ENCODE results near the gene STPG1. TPM values are rescaled to one million over a fixed set of nuclear protein-coding genes. Genes with fewer than 3 reads are reported as not detected.

Gene STPG1
- total and polyA plus RNA-seq, 8 donors = 0.45 to 51.0 (median 4.4) TPM; not detected in 1

- WGBS, 5 donors = 34 to 53% (median 41%) methylated on average over 2 of the region's 2 CpGs
- H3K9me3 ChIP-seq = no peaks in the 10 kb centered on the region
- H3K4me3 ChIP-seq = no peak overlapping the region
- H3K27me3 ChIP-seq = no peaks in the 10 kb centered on the region
- H3K4me1 ChIP-seq = peaks cover 0 to 16% (median 10%) of the 10 kb centered on the region in 4 donors
- H3K27ac ChIP-seq = peak overlapping the region in 2 of 5 donors; percentile 7 to 13
- DNase-seq = no peak
- peaks cover 0 to 26% (median 22%) of the 10 kb centered on the region in 4 donors for H3K36me3 ChIP-seq
- no peak for TF ChIP-seq POLR2A (IDR thresholded peaks at IDR 0.05)
- TF ChIP-seq CTCF (IDR thresholded peaks at IDR 0.05) = no peak
- TF ChIP-seq EP300 (IDR thresholded peaks at IDR 0.05) = no peak
- TF ChIP-seq POLR2AphosphoS5 (IDR thresholded peaks at IDR 0.05) = no peak
- intact Hi-C loops (cut with DNase I; ENCODE audit: low total_unique reads) = no loop called here
These were observed 49.0 kb downstream of the STPG1 start for GRCh38 chr1:24364605-24364974.

DNA sequence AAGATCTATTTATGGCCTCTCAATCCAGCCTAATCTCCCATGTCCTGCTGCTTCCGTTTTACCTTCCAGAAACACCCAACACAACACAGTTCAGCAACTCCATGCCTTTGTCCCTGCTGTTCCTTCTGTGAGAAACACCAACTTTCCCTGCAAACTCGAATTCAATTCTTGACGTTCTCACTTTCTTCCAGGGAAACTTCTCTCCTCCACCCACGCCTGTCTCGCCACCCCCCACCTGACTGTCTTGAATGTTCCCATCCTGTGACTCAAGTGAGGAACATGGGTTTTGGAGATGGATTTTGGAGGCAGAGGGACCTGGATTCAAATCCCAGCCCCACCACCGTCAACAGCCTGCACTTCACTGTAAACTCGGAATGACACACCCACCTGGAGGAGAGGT, 49.6 kb downstream of the STPG1 start:
- no peaks in the 10 kb centered on the region for H3K27me3 ChIP-seq
- WGBS, 5 donors = 87 to 90% (median 88%) methylated on average over 7 of the region's 7 CpGs
- no peak for DNase-seq
- intact Hi-C loops (cut with DNase I; ENCODE audit: low total_unique reads) = no loop called here
- H3K4me3 ChIP-seq = no peak overlapping the region
- no peak for TF ChIP-seq POLR2AphosphoS5 (IDR thresholded peaks at IDR 0.05)
- TF ChIP-seq EP300 (IDR thresholded peaks at IDR 0.05) = no peak
- TF ChIP-seq CTCF (IDR thresholded peaks at IDR 0.05) = no peak
- no peak for TF ChIP-seq POLR2A (IDR thresholded peaks at IDR 0.05)
- no peak overlapping the region for H3K27ac ChIP-seq
- H3K4me1 ChIP-seq = peaks cover 0 to 16% (median 10%) of the 10 kb centered on the region in 4 donors
- no peaks in the 10 kb centered on the region for H3K9me3 ChIP-seq
- peaks cover 0 to 27% (median 22%) of the 10 kb centered on the region in 4 donors for H3K36me3 ChIP-seq

DNA sequence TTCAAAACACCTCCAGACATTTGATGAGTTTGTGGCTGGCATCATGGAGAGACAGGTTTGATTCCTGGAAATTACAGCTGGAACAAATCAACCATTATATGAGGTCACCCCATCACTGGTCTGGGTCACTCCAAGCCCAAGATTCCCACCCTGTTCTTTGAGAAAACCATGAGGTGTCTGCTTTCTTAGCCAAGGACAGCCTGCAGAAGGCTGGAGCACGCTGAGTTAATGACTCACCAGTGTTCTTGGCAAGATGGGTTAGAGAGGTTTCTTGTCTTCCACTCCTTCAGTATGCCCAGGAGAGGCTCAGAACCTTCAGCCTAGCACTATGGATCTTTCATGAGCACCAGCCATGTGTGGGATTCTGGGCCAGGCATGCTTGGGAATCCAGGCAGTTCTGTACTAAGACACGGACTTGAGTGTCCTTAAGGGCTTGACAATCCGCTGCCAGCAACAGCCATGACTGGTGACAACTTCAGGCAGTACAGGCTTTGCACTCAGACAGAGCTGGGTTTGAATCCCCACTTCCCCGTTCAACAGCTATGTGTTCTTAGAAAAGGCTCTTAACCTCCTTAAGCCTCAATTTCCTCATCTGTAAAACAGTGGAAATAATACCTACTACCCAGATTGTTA, 50.5 kb downstream of the STPG1 start:
- TF ChIP-seq POLR2AphosphoS5 (IDR thresholded peaks at IDR 0.05) = no peak
- no peak for TF ChIP-seq POLR2A (IDR thresholded peaks at IDR 0.05)
- no peak for TF ChIP-seq CTCF (IDR thresholded peaks at IDR 0.05)
- no peak for TF ChIP-seq EP300 (IDR thresholded peaks at IDR 0.05)
- intact Hi-C loops (cut with DNase I; ENCODE audit: low total_unique reads) = no loop called here
- no peaks in the 10 kb centered on the region for H3K27me3 ChIP-seq
- H3K4me3 ChIP-seq = no peak overlapping the region
- H3K9me3 ChIP-seq = no peaks in the 10 kb centered on the region
- 68 to 84% (median 79%) methylated on average over 4 of the region's 4 CpGs for WGBS, 5 donors
- H3K36me3 ChIP-seq = peaks cover 0 to 29% (median 25%) of the 10 kb centered on the region in 4 donors
- no peak overlapping the region for H3K27ac ChIP-seq
- no peak for DNase-seq
- peaks cover 0 to 16% (median 10%) of the 10 kb centered on the region in 4 donors for H3K4me1 ChIP-seq

- Histone ChIP-seq H3K36me3 (peaks cover 5 to 35% (median 32%) of the 10 kb centered on the region in 4 donors), H3K9me3 (no peaks in the 10 kb centered on the region), H3K4me1 (peaks cover 0 to 16% (median 10%) of the 10 kb centered on the region in 4 donors), H3K27ac (no peak overlapping the region), H3K4me3 (no peak overlapping the region), H3K27me3 (no peaks in the 10 kb centered on the region)
- 90 to 99% (median 94%) methylated on average over 2 of the region's 2 CpGs for WGBS, 5 donors
- DNase-seq = no peak
- intact Hi-C loops (cut with DNase I; ENCODE audit: low total_unique reads) = no loop called here
- TF ChIP-seq POLR2A (IDR thresholded peaks at IDR 0.05) (no peak), CTCF (IDR thresholded peaks at IDR 0.05) (no peak), EP300 (IDR thresholded peaks at IDR 0.05) (no peak), POLR2AphosphoS5 (IDR thresholded peaks at IDR 0.05) (no peak)
These were observed 51.2 kb downstream of the STPG1 start for GRCh38 chr1:24362396-24362795.

Data from stomach (tissue), 9 donors.